H1 (cell line): ENCODE data around the gene NLGN4Y. TPM values are rescaled to one million over a fixed set of nuclear protein-coding genes. Genes with fewer than 3 reads are reported as not detected.

ENCODE experiments used
- CTCF ChIA-PET: fragments of 300-600 bp; sonication (Branson Sonifier 250); formaldehyde crosslinking; loops from one replicate; lab custom pipeline; 2021; ENCODE audit not compliant: partially characterized antibody; lab: Charles Lee
- POLR2A ChIA-PET: fragments of 300-600 bp; sonication (Branson Sonifier 250); formaldehyde crosslinking; loops from one replicate; lab custom pipeline; 2021; ENCODE audit warnings: inconsistent platforms; ENCODE audit not compliant: partially characterized antibody; lab: Charles Lee
- DNase-seq, 2 experiments: peaks; one replicate each; pipeline versions ENCODE4 v3.0.0 to v3.0.0-alpha.2; 2010 to 2022; ENCODE audit warnings: low spot score in 2 of 2, low read depth in 1 of 2, mixed read lengths in 1 of 2
- FAIRE-seq: peaks from 2 replicates; lab custom pipeline; 2011; peaks lifted over from hg19 to GRCh38; lab: Jason Lieb, UNC
- H2AFZ ChIP-seq: 2 replicates; pipeline ENCODE4 v1.8.1; 2012; ENCODE audit warnings: low read length, inconsistent platforms
- H2AK5ac ChIP-seq: 2 replicates; pipeline ENCODE4 v1.6.1; 2013; ENCODE audit warnings: low read depth, low read length
- H2BK120ac ChIP-seq: replicated peaks from 2 replicates; pipeline ENCODE3; 2013; ENCODE audit warnings: low read depth, low read length, inconsistent platforms
- H2BK12ac ChIP-seq: 2 replicates; pipeline ENCODE4 v1.6.1; 2013; ENCODE audit warnings: low read depth, low read length
- H2BK15ac ChIP-seq: 2 replicates; pipeline ENCODE4 v1.6.1; 2013; ENCODE audit warnings: low read length
- H2BK20ac ChIP-seq: 2 replicates; pipeline ENCODE4 v1.6.1; 2013; ENCODE audit warnings: low read length
- H2BK5ac ChIP-seq: 2 replicates; pipeline ENCODE4 v1.6.1; 2013; ENCODE audit warnings: low read depth, low read length
- H3K14ac ChIP-seq: 2 replicates; pipeline ENCODE4 v1.6.1; 2013; ENCODE audit warnings: inconsistent platforms; ENCODE audit not compliant: insufficient read length
- H3K18ac ChIP-seq: 2 replicates; pipeline ENCODE4 v1.6.1; 2013; ENCODE audit warnings: low read length; ENCODE audit errors: extremely low read depth
- H3K23ac ChIP-seq: 2 replicates; pipeline ENCODE4 v1.6.1; 2013; ENCODE audit warnings: inconsistent platforms; ENCODE audit not compliant: insufficient read length
- H3K23me2 ChIP-seq: 2 replicates; pipeline ENCODE4 v1.6.1; 2013; ENCODE audit warnings: low read depth, low read length
- H3K27ac ChIP-seq: 2 replicates; pipeline ENCODE4 v1.6.1; 2011; ENCODE audit warnings: low read depth, low read length, inconsistent platforms
- H3K27me3 ChIP-seq, 4 experiments: replicated peaks in 1 of 4; 1 replicate in 1 of 4; 2 replicates in 3 of 4; pipeline versions ENCODE4 v1.6.1 to v1.8.1; 2011 to 2013; ENCODE audit warnings: low read length in 3 of 4, mild to moderate bottlenecking in 3 of 4, inconsistent platforms in 2 of 4, mixed read lengths in 2 of 4, moderate library complexity in 1 of 4; ENCODE audit not compliant: control insufficient read depth in 3 of 4, insufficient read depth in 3 of 4; ENCODE audit errors: extremely low read depth in 1 of 4
- H3K36me3 ChIP-seq, 4 experiments: 2 replicates each; pipeline versions ENCODE4 v1.6.1 to v1.8.1; 2011 to 2013; ENCODE audit warnings: mild to moderate bottlenecking in 4 of 4, low read length in 3 of 4, moderate library complexity in 2 of 4, control low read depth in 1 of 4, inconsistent platforms in 1 of 4; ENCODE audit not compliant: insufficient read depth in 4 of 4, control insufficient read depth in 2 of 4
- H3K4ac ChIP-seq: replicated peaks from 2 replicates; pipeline ENCODE3; 2013; ENCODE audit warnings: low read length, low read depth, mixed read lengths, inconsistent platforms; ENCODE audit not compliant: insufficient read length
- H3K4me1 ChIP-seq, 4 experiments: replicated peaks in 1 of 4; 1 replicate in 1 of 4; 2 replicates in 3 of 4; pipeline versions ENCODE4 v1.6.1 to v1.8.1; 2011 to 2013; ENCODE audit warnings: low read length in 3 of 4, inconsistent platforms in 2 of 4, mixed read lengths in 1 of 4; ENCODE audit not compliant: insufficient read depth in 4 of 4, control insufficient read depth in 3 of 4
- H3K4me2 ChIP-seq, 2 experiments: 2 replicates each; pipeline versions ENCODE4 v1.6.1 to v1.8.1; 2011 to 2013; ENCODE audit warnings: low read depth in 2 of 2, low read length in 2 of 2, control low read depth in 1 of 2, inconsistent platforms in 1 of 2, mild to moderate bottlenecking in 1 of 2; ENCODE audit not compliant: insufficient read depth in 1 of 2
- H3K4me3 ChIP-seq, 4 experiments: fragments of 200-600, 300-600 bp in 1 of 4; sonication (generic), shearing (Covaris generic), sonication (Bioruptor Twin) in 1 of 4; 2 replicates each; pipeline versions ENCODE4 v1.5.1 to v1.8.1; 2011 to 2016; ENCODE audit warnings: low read length in 4 of 4, low read depth in 3 of 4, control low read depth in 2 of 4, inconsistent platforms in 2 of 4, mild to moderate bottlenecking in 2 of 4, mixed read lengths in 1 of 4, moderate library complexity in 1 of 4; ENCODE audit not compliant: insufficient read depth in 2 of 4; ENCODE audit errors: extremely low read depth in 1 of 4
- H3K56ac ChIP-seq: replicated peaks from 2 replicates; pipeline ENCODE3; 2013; ENCODE audit warnings: low read depth, mild to moderate bottlenecking, mixed read lengths, low read length, inconsistent platforms; ENCODE audit not compliant: insufficient read length
- H3K79me1 ChIP-seq: 2 replicates; pipeline ENCODE4 v1.6.1; 2013; ENCODE audit warnings: low read depth, low read length, control low read depth
- H3K79me2 ChIP-seq, 2 experiments: 2 replicates each; pipeline versions ENCODE4 v1.6.1 to v1.8.1; 2012 to 2013; ENCODE audit warnings: low read length in 2 of 2, mild to moderate bottlenecking in 2 of 2, inconsistent platforms in 1 of 2; ENCODE audit not compliant: insufficient read depth in 2 of 2, control insufficient read depth in 1 of 2
- H3K9ac ChIP-seq, 4 experiments: replicated peaks in 1 of 4; 1 replicate in 1 of 4; 2 replicates in 3 of 4; pipeline versions ENCODE4 v1.6.1 to v1.8.1; 2011 to 2013; ENCODE audit warnings: low read depth in 3 of 4, low read length in 3 of 4, control low read depth in 2 of 4, mild to moderate bottlenecking in 2 of 4, moderate library complexity in 2 of 4, inconsistent platforms in 1 of 4; ENCODE audit errors: extremely low read depth in 1 of 4
- H3K9me3 ChIP-seq, 2 experiments: 2 replicates each; pipeline versions ENCODE4 v1.6.1 to v1.8.1; 2012 to 2013; ENCODE audit warnings: mild to moderate bottlenecking in 2 of 2, moderate library complexity in 2 of 2, control low read depth in 1 of 2, inconsistent platforms in 1 of 2, low read depth in 1 of 2, low read length in 1 of 2, mixed read lengths in 1 of 2; ENCODE audit not compliant: insufficient read depth in 2 of 2
- H4K20me1 ChIP-seq, 2 experiments: replicated peaks in 1 of 2; 2 replicates each; pipeline versions ENCODE3 to v1.8.1; 2011 to 2013; ENCODE audit warnings: inconsistent platforms in 2 of 2, low read length in 2 of 2, mild to moderate bottlenecking in 1 of 2; ENCODE audit not compliant: insufficient read depth in 2 of 2, control insufficient read depth in 1 of 2
- H4K5ac ChIP-seq: 2 replicates; pipeline ENCODE4 v1.6.1; 2013; ENCODE audit warnings: low read length, low read depth, mixed read lengths, inconsistent platforms; ENCODE audit not compliant: insufficient read length
- H4K8ac ChIP-seq: 2 replicates; pipeline ENCODE4 v1.8.0; 2013; ENCODE audit warnings: mild to moderate bottlenecking, moderate library complexity, low read length, inconsistent platforms; ENCODE audit not compliant: insufficient read depth; ENCODE audit errors: extremely low read depth
- H4K91ac ChIP-seq: replicated peaks from 2 replicates; pipeline ENCODE3; 2013; ENCODE audit warnings: low read length, mixed read lengths, inconsistent platforms; ENCODE audit not compliant: insufficient read length
- BRCA1 ChIP-seq: IDR thresholded peaks from 2 replicates; pipeline ENCODE4 v1.6.1; 2012; ENCODE audit warnings: low read depth, low read length, improper control_type of control experiment
- CTBP2 ChIP-seq: IDR thresholded peaks from 2 replicates; pipeline ENCODE4 v1.7.0; 2011; ENCODE audit warnings: borderline replicate concordance, mild to moderate bottlenecking, moderate library complexity, mixed read lengths, low read length; ENCODE audit not compliant: insufficient read depth, insufficient read length
- CTCF ChIP-seq, 3 experiments: IDR thresholded peaks; 1 replicate in 2 of 3; 2 replicates in 1 of 3; pipeline versions ENCODE4 v1.5.1 to v1.6.1; 2011; ENCODE audit warnings: low read length in 3 of 3, mild to moderate bottlenecking in 3 of 3, inconsistent platforms in 2 of 3, low read depth in 1 of 3, moderate library complexity in 1 of 3; ENCODE audit not compliant: insufficient read depth in 1 of 3; ENCODE audit errors: control extremely low read depth in 1 of 3
- E2F6 ChIP-seq: IDR thresholded peaks from 2 replicates; pipeline ENCODE4 v1.6.1; 2012; ENCODE audit warnings: inconsistent platforms
- EGR1 ChIP-seq: IDR thresholded peaks from 2 replicates; pipeline ENCODE4 v1.6.1; 2011; ENCODE audit warnings: low read depth, low read length, borderline replicate concordance
- HDAC2 ChIP-seq, 2 experiments: fragments of 300-600 bp in 1 of 2; sonication (generic) in 1 of 2; IDR thresholded peaks; 2 replicates each; pipeline ENCODE4 v1.6.1; 2011 to 2012; ENCODE audit warnings: low read depth in 2 of 2, low read length in 2 of 2, mild to moderate bottlenecking in 2 of 2, moderate library complexity in 2 of 2, borderline replicate concordance in 1 of 2, inconsistent platforms in 1 of 2
- JUN ChIP-seq: IDR thresholded peaks from 2 replicates; pipeline ENCODE4 v1.6.1; 2011; ENCODE audit warnings: low read depth, mild to moderate bottlenecking, improper control_type of control experiment, low read length
- KDM5A ChIP-seq: fragments of 200-600 bp; IDR thresholded peaks from 2 replicates; pipeline ENCODE4 v1.7.1; 2012; ENCODE audit warnings: mild to moderate bottlenecking, low read length, inconsistent platforms, mixed read lengths
- POU5F1 ChIP-seq: IDR thresholded peaks from 2 replicates; pipeline ENCODE4 v1.6.1; 2011; ENCODE audit warnings: low read depth, mild to moderate bottlenecking, low read length, moderate library complexity
- RXRA ChIP-seq: IDR thresholded peaks from 2 replicates; pipeline ENCODE4 v1.6.1; 2011; ENCODE audit warnings: low read depth, mild to moderate bottlenecking, low read length, moderate library complexity; ENCODE audit not compliant: insufficient read depth
- SRF ChIP-seq: IDR thresholded peaks from 2 replicates; pipeline ENCODE4 v1.6.1; 2011; ENCODE audit warnings: mild to moderate bottlenecking, low read depth, low read length, moderate library complexity
- TBP ChIP-seq: IDR thresholded peaks from 2 replicates; pipeline ENCODE4 v1.6.1; 2011; ENCODE audit warnings: low read depth, low read length, improper control_type of control experiment
- polyA plus RNA-seq, 7 experiments: library from polyadenylated mRNA; depleted of rRNA in 3 of 7; stranded (reverse) in 5 of 7; unstranded in 2 of 7; fragments of >200 nt in 5 of 7; fragments of 200-250 nt in 2 of 7; gene quantifications; 1 replicate in 5 of 7; 2 replicates in 1 of 7; 4 replicates in 1 of 7; pipeline versions ENCODE4 v1.2.1 to v1.2.3, GENCODE V29; 2011 to 2013; ENCODE audit warnings: missing spikeins in 2 of 7, mixed read lengths in 2 of 7
- total RNA-seq: library from RNA; stranded (reverse); fragmentation: NEBNext Ultra II Directional; extraction: Animal tissue kit (Norgen Biotek cat#: 25700); gene quantifications from 2 replicates; pipeline ENCODE4 v1.2.1, GENCODE V29; 2021

NLGN4Y gene
- total and polyA plus RNA-seq, 2 of the 8 experiments (the other 6 are each of a cell fraction or from before 2014, with no cell fraction given) = 35.7 to 51.3 TPM

DNA sequence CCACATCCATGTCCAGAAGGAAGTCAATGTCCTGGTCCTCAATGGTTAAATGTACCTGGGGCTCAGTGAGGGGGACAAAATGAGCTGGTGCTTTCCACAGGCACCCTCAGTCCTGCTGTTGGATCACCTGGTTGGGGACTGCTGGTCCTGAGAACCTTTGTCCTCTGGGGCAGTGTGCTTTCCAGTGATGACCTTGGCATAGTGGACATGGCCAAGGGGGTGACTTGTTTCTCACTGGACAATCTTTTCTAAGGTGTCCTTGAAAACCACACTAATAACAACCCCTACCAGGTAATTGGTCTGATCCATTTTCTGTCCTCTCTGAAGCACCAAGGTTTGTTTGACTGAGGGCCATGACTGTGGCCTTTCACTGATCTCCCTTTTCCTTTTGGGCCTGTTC lies 294.1 kb downstream of the NLGN4Y start:
- H3K27me3 ChIP-seq = no peaks in the 10 kb centered on the region
- no peak overlapping the region for H3K23ac ChIP-seq
- H3K14ac ChIP-seq = no peak overlapping the region
- no peak overlapping the region for H2BK5ac ChIP-seq
- H3K9me3 ChIP-seq = 0 out of 4 replicates have a peak, but pooled peaks cover 0 to 3% of the 10 kb centered on the region in 2 experiments
- no peak overlapping the region for H3K18ac ChIP-seq
- H3K36me3 ChIP-seq = peaks cover 0 to 4% (median 0%) of the 10 kb centered on the region in 4 experiments; a peak in 2 of 8 replicates
- no peak overlapping the region for H3K56ac ChIP-seq
- POLR2A ChIA-PET = no interaction called here
- H2AK5ac ChIP-seq = no peak overlapping the region
- FAIRE-seq = no peak
- no peak overlapping the region for H2BK120ac ChIP-seq
- H2BK20ac ChIP-seq = no peak overlapping the region
- no peaks in the 10 kb centered on the region for H3K23me2 ChIP-seq
- no peaks in the 10 kb centered on the region for H4K20me1 ChIP-seq
- no peak overlapping the region for H3K9ac ChIP-seq
- H3K79me1 ChIP-seq = no peaks in the 10 kb centered on the region
- no peak overlapping the region for H4K91ac ChIP-seq
- no peak overlapping the region for H3K4me3 ChIP-seq
- no peak overlapping the region for H3K4ac ChIP-seq
- no peak overlapping the region for H2AFZ ChIP-seq
- CTCF ChIA-PET = no interaction called here
- no peaks in the 10 kb centered on the region for H3K4me1 ChIP-seq
- H4K8ac ChIP-seq = no peak overlapping the region
- H2BK15ac ChIP-seq = no peak overlapping the region
- H3K4me2 ChIP-seq = no peak overlapping the region
- no peak overlapping the region for H3K27ac ChIP-seq
- no peak for DNase-seq
- no peaks in the 10 kb centered on the region for H3K79me2 ChIP-seq
- H4K5ac ChIP-seq = no peak overlapping the region
- no peak overlapping the region for H2BK12ac ChIP-seq
- no peak for TF ChIP-seq HDAC2 (IDR thresholded peaks at IDR 0.05; ENCODE audit: borderline replicate concordance in 1 of 2, low read depth in 2 of 2, low read length in 2 of 2)
- TF ChIP-seq CTBP2 = no peak
- TF ChIP-seq RXRA = no peak
- TF ChIP-seq BRCA1 = no peak
- TF ChIP-seq JUN = no peak
- TF ChIP-seq POU5F1 = no peak
- no peak for TF ChIP-seq SRF
- no peak for TF ChIP-seq CTCF (IDR thresholded peaks at IDR 0.05; ENCODE audit: control extremely low read depth in 1 of 3, insufficient read depth in 1 of 3, low read depth in 1 of 3, low read length in 3 of 3)
- TF ChIP-seq EGR1 = no peak
- no peak for TF ChIP-seq E2F6
- TF ChIP-seq TBP = no peak
- TF ChIP-seq KDM5A = no peak
